ENCODE results near the gene EML4.
"Not testable (repeated sequence)": the region's sequence is repeated elsewhere in the genome, so short reads cannot be mapped to it uniquely, and the experiment has no call there.

The EML4 gene

GRCh38 chr2:42128721-42129486 lies 40.2 kb upstream of the EML4 start:
- TF ChIP-seq CTCF (IDR thresholded peaks at IDR 0.05; ENCODE audit: low read depth, low read length), result no peak
- DNase-seq (ENCODE audit: low read depth in 2 of 2), result peak; percentile 25 to 44
- no peak overlapping the region for H3K4me3 ChIP-seq (replicated peaks in 1 of 2; ENCODE audit: low read depth in 2 of 2, low read length in 2 of 2)

- no peak for TF ChIP-seq CTCF (IDR thresholded peaks at IDR 0.05; ENCODE audit: low read depth, low read length)
- H3K4me3 ChIP-seq (replicated peaks in 1 of 2; ENCODE audit: low read depth in 2 of 2, low read length in 2 of 2), result no peak overlapping the region
- no peak for DNase-seq (ENCODE audit: low read depth in 2 of 2)
Observed at GRCh38 chr2:42129487-42129852, 39.7 kb upstream of the EML4 start.

GRCh38 chr2:42129947-42130346 lies 39.2 kb upstream of the EML4 start:
- H3K4me3 ChIP-seq (replicated peaks in 1 of 2; ENCODE audit: low read depth in 2 of 2, low read length in 2 of 2), result no peak overlapping the region
- no peak for DNase-seq (ENCODE audit: low read depth in 2 of 2)
- no peak for TF ChIP-seq CTCF (IDR thresholded peaks at IDR 0.05; ENCODE audit: low read depth, low read length)

- not testable (repeated sequence) for DNase-seq (ENCODE audit: low read depth in 2 of 2)
Observed at GRCh38 chr2:42130858-42131257, 38.3 kb upstream of the EML4 start.

GRCh38 chr2:42132191-42132965 lies 36.8 kb upstream of the EML4 start:
- H3K4me3 ChIP-seq (replicated peaks in 1 of 2; ENCODE audit: low read depth in 2 of 2, low read length in 2 of 2), result peak overlapping the region in 1 of 2 donors; percentile 16
- no peak for TF ChIP-seq CTCF (IDR thresholded peaks at IDR 0.05; ENCODE audit: low read depth, low read length)
- DNase-seq (ENCODE audit: low read depth in 2 of 2), result peak; percentile 81 to 85

More at GRCh38 chr2:42130858-42131257, 38.3 kb upstream of the EML4 start:
- not testable (repeated sequence) for H3K4me3 ChIP-seq (replicated peaks in 1 of 2; ENCODE audit: low read depth in 2 of 2, low read length in 2 of 2)

- peak overlapping the region; percentile 4 to 16 for H3K4me3 ChIP-seq (replicated peaks in 1 of 2; ENCODE audit: low read depth in 2 of 2, low read length in 2 of 2)
- DNase-seq (ENCODE audit: low read depth in 2 of 2), result peak; percentile 85 to 91
- no peak for TF ChIP-seq CTCF (IDR thresholded peaks at IDR 0.05; ENCODE audit: low read depth, low read length)
Observed at GRCh38 chr2:42132966-42133641, 36.0 kb upstream of the EML4 start.

- no peak for DNase-seq (ENCODE audit: low read depth in 2 of 2)
- TF ChIP-seq CTCF (IDR thresholded peaks at IDR 0.05; ENCODE audit: low read depth, low read length), result no peak
- no peak overlapping the region for H3K4me3 ChIP-seq (replicated peaks in 1 of 2; ENCODE audit: low read depth in 2 of 2, low read length in 2 of 2)
Observed at GRCh38 chr2:42133771-42134195, 35.4 kb upstream of the EML4 start.

- DNase-seq (ENCODE audit: low read depth in 2 of 2); H3K4me3 ChIP-seq (replicated peaks in 1 of 2; ENCODE audit: low read depth in 2 of 2, low read length in 2 of 2): not testable (repeated sequence)
Observed at GRCh38 chr2:42134401-42134932, 34.7 kb upstream of the EML4 start.
